K562 (cell line): ENCODE data around the gene SEMA3G. TPM values are rescaled to one million over a fixed set of nuclear protein-coding genes. Genes with fewer than 3 reads are reported as not detected.

Source experiments
- BCOR ChIP-seq: fragments of 450-650 bp; IDR thresholded peaks from 2 replicates; pipeline ENCODE4 v1.6.1; 2016
- KDM1A ChIP-seq, 2 experiments: fragments of 450-650 bp; IDR thresholded peaks; 2 replicates each; pipeline ENCODE4 v1.6.1; 2016; ENCODE audit warnings: mild to moderate bottlenecking in 2 of 2
- NR2C2 ChIP-seq, 2 experiments: fragments of 200-800 bp in 1 of 2; sonication (Bioruptor generic) in 1 of 2; sonication (generic) in 1 of 2; formaldehyde crosslinking in 1 of 2; IDR thresholded peaks; 2 replicates each; pipeline versions ENCODE4 v1.6.1 to v1.8.0; 2016 to 2022; ENCODE audit warnings: mild to moderate bottlenecking in 1 of 2, missing compliant biosample characterization in 1 of 2, missing genetic modification characterization in 1 of 2, missing genetic modification reagents in 1 of 2
- TOE1 ChIP-seq, 2 experiments: fragments of 450-650 bp in 1 of 2; sonication (generic) in 1 of 2; formaldehyde crosslinking in 1 of 2; IDR thresholded peaks; 2 replicates each; pipeline versions ENCODE4 v1.7.1 to v1.8.0; 2016 to 2022; ENCODE audit warnings: borderline replicate concordance in 2 of 2, mild to moderate bottlenecking in 2 of 2, antibody characterized with exemption in 1 of 2, inconsistent platforms in 1 of 2, low read depth in 1 of 2, missing genetic modification reagents in 1 of 2, moderate library complexity in 1 of 2
- ZBTB7A ChIP-seq: IDR thresholded peaks from 2 replicates; pipeline ENCODE4 v1.6.1; 2011; ENCODE audit warnings: low read depth, mild to moderate bottlenecking, low read length, moderate library complexity, borderline replicate concordance; ENCODE audit not compliant: control insufficient read depth
- polyA plus RNA-seq, 8 experiments: library from polyadenylated mRNA; depleted of rRNA in 4 of 8; stranded (reverse) in 5 of 8; unstranded in 3 of 8; fragments of >200 nt; fragmentation: Nextera tagmentation in 2 of 8; fragmentation: Illumina TruSeq in 1 of 8; extraction: Ambion mirVana in 2 of 8; extraction: Trizol in 1 of 8; gene quantifications; 2 replicates each; pipeline versions ENCODE4 v1.2.1 to v1.2.3, GENCODE V29; 2011 to 2014; ENCODE audit warnings: inconsistent platforms in 1 of 8, missing spikeins in 1 of 8
- total RNA-seq, 7 experiments: library from RNA; depleted of rRNA in 6 of 7; stranded (reverse); fragments of >200 nt in 6 of 7; fragmentation: Illumina TruSeq in 2 of 7; extraction: Trizol in 2 of 7; gene quantifications; 2 replicates each; pipeline versions ENCODE4 v1.2.1 to v1.2.3, GENCODE V29; 2011 to 2021; ENCODE audit warnings: low replicate concordance in 1 of 7
- TF ChIP-seq, protein P1 (sequence below), 3 experiments: IDR thresholded peaks in 2 of 3; conservative IDR thresholded peaks in 1 of 3; 2 replicates each; pipeline ENCODE4 v1.5.1; 2011 to 2012; ENCODE audit warnings: low read length in 3 of 3, mild to moderate bottlenecking in 3 of 3, control low read depth in 2 of 3, improper control_type of control experiment in 1 of 3, inconsistent platforms in 1 of 3, low read depth in 1 of 3, mixed read lengths in 1 of 3, moderate library complexity in 1 of 3; ENCODE audit not compliant: insufficient read depth in 2 of 3

Gene SEMA3G
- total and polyA plus RNA-seq, 9 of the 15 experiments (the other 6 are each of a cell fraction or from before 2014, with no cell fraction given) = 0.04 to 0.07 (median 0.05) TPM; not detected in 6

DNA sequence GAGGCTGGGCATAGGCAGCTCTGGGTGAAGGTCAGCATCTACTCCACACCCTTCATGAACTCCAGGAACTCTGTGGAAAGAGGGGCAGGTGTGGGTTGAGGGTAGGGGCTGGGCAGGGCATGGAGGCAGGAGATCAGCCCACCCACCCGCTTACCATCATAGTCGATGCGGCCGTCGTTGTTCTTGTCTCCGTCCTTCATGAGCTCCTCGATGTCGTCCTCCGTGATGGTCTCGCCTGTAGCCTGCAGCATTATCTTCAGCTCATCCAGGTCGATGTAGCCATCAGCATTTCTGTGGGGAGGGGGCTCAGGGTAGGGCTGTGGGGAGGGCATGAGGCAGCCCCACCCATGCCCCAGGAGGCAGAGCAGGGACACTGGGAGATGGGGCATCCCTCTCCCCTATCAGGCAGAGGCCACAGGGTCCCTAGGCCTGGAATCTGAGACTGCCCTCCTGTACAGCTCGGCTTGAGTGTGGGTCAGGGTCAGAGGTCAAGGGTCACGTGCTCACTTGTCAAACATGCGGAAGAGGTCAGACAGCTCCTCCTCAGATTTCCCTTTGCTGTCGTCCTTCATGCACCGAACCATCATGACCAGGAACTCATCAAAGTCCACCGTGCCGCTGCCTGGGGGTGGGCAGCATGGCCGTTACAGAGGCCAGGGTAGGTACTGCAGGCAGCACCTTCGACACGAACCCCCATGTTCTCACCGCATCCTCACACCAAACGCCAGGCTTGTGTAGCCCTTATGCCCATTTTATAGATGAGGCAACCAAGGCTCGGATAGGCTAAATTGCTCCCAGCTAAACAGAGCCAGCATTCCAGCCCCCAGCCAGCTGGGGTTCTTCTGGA, 6.6 kb upstream of the SEMA3G start (continued):
- TF ChIP-seq, protein P1, sequence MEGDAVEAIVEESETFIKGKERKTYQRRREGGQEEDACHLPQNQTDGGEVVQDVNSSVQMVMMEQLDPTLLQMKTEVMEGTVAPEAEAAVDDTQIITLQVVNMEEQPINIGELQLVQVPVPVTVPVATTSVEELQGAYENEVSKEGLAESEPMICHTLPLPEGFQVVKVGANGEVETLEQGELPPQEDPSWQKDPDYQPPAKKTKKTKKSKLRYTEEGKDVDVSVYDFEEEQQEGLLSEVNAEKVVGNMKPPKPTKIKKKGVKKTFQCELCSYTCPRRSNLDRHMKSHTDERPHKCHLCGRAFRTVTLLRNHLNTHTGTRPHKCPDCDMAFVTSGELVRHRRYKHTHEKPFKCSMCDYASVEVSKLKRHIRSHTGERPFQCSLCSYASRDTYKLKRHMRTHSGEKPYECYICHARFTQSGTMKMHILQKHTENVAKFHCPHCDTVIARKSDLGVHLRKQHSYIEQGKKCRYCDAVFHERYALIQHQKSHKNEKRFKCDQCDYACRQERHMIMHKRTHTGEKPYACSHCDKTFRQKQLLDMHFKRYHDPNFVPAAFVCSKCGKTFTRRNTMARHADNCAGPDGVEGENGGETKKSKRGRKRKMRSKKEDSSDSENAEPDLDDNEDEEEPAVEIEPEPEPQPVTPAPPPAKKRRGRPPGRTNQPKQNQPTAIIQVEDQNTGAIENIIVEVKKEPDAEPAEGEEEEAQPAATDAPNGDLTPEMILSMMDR (IDR thresholded peaks at IDR 0.05 in 2 of 3, conservative IDR thresholded peaks at IDR 0.05 in 1 of 3; ENCODE audit: insufficient read depth in 2 of 3, low read depth in 1 of 3, low read length in 3 of 3) = peak in 2 of 3 experiments; percentile 2 to 33; a peak in 1 of 6 replicates
- peak; percentile 26; the same call in 1 of the 2 replicates for TF ChIP-seq ZBTB7A
- 0 out of 2 replicates have a peak, but pooled peaks have one; percentile 22 for TF ChIP-seq BCOR
- peak; percentile 95 for TF ChIP-seq NR2C2 (CRISPR knock-in tag; IDR thresholded peaks at IDR 0.05)
- peak; percentile 88 for TF ChIP-seq NR2C2 (tag; IDR thresholded peaks at IDR 0.05)
- TF ChIP-seq TOE1 (IDR thresholded peaks at IDR 0.05; ENCODE audit: borderline replicate concordance) = peak; percentile 43; the same call in 1 of the 2 replicates
- TF ChIP-seq TOE1 (CRISPR knock-in tag; IDR thresholded peaks at IDR 0.05; ENCODE audit: borderline replicate concordance, low read depth) = no peak
- TF ChIP-seq KDM1A (IDR thresholded peaks at IDR 0.05) = peak; percentile 38 to 46; a peak in 2 of 4 replicates
- TF ChIP-seq, all 486 proteins: peak for 14
